Stimulated activated CD8-positive, alpha-beta memory T cell treated with anti-CD3 and anti-CD28 coated beads, Interleukin-15, amount 100 ng/mL, for 4 hours (primary cell): Measurements from ENCODE around the gene ESPNL.

ENCODE experiments used
- DNase-seq, 2 donors: peaks; one replicate each; pipeline ENCODE4 v3.0.0-alpha.2; 2020; ENCODE audit warnings: low read depth in 2 of 2

The ESPNL gene

GRCh38 chr2:238129166-238130010, 29.2 kb downstream of the ESPNL start:
- DNase-seq: no peak

DNA sequence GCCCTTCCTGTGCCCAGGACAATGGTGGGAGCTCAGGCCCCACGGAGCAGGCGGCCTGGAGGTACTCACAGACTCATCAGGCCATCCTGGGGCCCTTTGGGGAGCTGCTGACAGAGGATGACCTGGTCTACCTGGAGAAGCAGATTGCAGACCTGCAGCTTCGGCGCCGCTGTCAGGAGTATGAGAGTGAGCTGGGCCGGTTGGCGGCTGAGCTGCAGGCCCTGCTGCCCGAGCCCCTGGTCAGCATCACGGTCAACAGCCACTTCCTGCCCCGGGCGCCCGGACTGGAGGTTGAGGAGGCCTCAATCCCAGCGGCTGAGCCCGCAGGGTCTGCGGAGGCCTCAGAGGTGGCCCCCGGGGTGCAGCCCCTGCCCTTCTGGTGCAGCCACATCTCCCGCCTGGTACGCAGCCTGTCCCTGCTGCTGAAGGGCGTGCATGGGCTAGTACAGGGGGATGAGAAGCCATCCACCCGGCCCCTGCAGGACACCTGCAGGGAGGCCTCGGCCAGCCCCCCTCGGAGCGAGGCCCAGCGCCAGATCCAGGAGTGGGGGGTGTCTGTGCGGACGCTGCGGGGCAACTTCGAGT, 30.1 kb downstream of the ESPNL start:
- no peak for DNase-seq

- no peak for DNase-seq
Measured at GRCh38 chr2:238130696-238131628, 30.8 kb downstream of the ESPNL start.

GRCh38 chr2:238131761-238132462, 31.8 kb downstream of the ESPNL start:
- DNase-seq: no peak

- no peak for DNase-seq
Measured at GRCh38 chr2:238132463-238133450, 32.6 kb downstream of the ESPNL start.

- no peak for DNase-seq
Measured at GRCh38 chr2:238133499-238134392, 33.6 kb downstream of the ESPNL start.

DNA sequence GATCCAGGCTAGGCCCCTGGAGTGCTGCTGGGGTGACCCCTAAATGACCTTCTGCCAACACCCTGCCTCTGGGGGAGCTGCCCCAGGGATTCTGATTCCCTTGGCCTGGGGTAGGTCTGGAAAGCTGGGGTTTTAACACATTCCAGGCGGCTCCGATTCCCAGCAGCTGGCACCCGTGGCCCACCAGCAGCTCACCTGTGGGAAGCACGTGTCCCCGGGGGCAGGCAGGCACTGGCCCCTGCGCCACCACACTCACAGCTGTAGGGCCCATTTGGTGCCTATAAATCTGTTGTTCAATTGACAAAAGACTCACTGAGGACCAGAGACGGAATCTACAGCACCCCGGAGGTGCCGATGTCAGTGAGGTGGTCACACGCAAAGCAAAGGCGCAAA, 34.2 kb downstream of the ESPNL start:
- DNase-seq: no peak

GRCh38 chr2:238135601-238136150, 35.5 kb downstream of the ESPNL start:
- no peak for DNase-seq

- no peak for DNase-seq
Measured at GRCh38 chr2:238136820-238137537, 36.8 kb downstream of the ESPNL start.

GRCh38 chr2:238137885-238138284, 37.7 kb downstream of the ESPNL start:
- DNase-seq: no peak

- DNase-seq: no peak
Measured at GRCh38 chr2:238138331-238139195, 38.4 kb downstream of the ESPNL start, which contains the start of gene KLHL30. Gene KLHL30 (plus strand): TSS chr2:238138668. CDS start chr2:238140755, 2,087 bp downstream.

GRCh38 chr2:238139196-238140039, 39.3 kb downstream of the ESPNL start:
- DNase-seq: no peak

GRCh38 chr2:238140040-238140439, 39.9 kb downstream of the ESPNL start:
- no peak for DNase-seq

- no peak for DNase-seq
Measured at GRCh38 chr2:238140721-238141540, 40.8 kb downstream of the ESPNL start.

DNA sequence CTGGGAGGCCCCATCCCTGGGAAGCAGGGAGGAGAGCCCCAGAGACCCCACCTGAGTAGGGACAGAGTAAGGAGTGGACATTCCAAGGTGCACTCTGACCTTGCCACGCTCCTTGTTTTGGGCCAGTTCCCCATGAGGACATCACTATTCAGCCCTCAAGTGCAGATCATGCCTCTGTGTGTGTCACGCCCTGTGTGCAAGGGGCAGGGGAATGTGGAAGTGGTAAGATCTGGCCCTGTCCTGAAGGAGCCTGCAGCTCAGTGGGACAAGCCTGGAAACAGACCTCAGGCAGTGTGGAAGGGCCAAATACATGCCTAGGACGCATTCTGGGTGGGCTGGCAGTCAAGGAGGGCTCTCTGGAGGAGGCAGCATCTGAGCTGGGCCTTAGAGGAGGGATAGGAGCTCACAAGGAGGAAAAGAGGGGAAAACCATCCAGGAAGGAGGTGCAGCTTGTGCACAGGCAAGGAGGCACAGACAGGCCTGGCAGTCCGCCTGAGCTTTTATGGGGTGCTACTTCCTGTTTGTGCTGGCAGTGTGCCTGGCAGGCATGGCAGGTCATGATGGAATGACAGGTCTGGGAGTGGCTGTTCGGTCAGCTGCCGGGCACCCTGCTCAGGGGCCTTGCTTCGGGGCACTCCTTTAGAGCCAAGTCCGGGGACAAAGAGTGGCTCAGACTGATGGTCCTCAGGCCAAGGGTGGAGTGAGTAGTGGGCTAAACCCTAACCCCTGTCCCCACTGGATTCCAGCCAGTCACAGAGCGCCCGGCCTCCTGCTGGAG, 41.6 kb downstream of the ESPNL start:
- no peak for DNase-seq
